Measurements from ENCODE around the gene LRCH4.
"Not testable (repeated sequence)": the region's sequence is repeated elsewhere in the genome, so short reads cannot be mapped to it uniquely, and the experiment has no call there.

The LRCH4 gene

DNA sequence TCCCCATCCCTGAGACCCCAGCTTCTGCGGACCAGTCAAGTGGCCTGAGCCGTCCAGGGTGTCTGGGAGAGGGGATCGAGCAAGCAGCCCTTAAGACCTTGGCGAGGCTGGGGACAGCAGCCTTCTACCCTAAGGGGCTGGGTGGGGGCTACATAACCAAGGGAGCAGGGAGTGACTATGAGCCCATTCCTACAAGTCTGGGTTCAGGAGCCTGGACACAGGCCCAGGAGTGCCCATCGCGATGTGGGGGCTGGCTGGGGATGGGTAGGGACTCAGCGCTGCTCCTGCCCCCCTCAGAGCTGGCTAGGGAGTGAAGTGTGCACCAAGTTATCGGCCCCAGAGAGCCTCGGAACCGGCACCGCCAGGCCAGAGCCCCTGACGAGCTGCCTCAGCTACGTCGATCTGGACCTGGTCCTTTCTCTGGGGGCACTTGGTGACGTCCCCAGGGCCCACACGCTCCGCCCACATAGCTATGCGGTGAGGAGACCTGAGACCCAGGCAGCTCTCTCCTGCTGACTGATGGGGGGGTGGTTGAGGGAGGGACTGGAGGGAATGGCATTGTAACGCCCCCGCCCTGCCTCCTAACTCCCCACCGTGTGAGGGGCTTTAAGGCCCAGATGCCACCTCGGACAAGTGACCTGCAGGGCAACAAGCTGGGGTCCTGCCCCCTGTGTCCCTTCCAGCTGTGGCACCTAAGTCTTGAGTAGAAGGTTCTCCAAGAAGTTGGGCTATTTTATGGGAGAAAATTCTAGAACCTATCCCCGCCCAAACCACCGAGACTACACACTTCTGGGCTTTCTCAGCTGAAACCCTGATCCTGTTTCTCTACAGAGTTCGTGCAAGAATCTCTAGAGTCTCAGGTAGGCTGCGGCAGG, 14.7 kb downstream of the LRCH4 start:
- peak; percentile 20 for FAIRE-seq
- DNase-seq (ENCODE audit: insufficient read length, low spot score), result no peak
- TF ChIP-seq TAF1 (IDR thresholded peaks at IDR 0.05; ENCODE audit: low read depth, low read length) (no peak), POLR2AphosphoS5 (IDR thresholded peaks at IDR 0.05; ENCODE audit: low read depth, low read length) (no peak), SPI1 (IDR thresholded peaks at IDR 0.05; ENCODE audit: low read depth, low read length) (no peak), POU2F2 (IDR thresholded peaks at IDR 0.05; ENCODE audit: low read depth, low read length) (no peak), PAX5 (IDR thresholded peaks at IDR 0.05; ENCODE audit: insufficient read depth, low read length, severe bottlenecking) (no peak), POLR2A (IDR thresholded peaks at IDR 0.05; ENCODE audit: low read depth, low read length) (no peak)

DNA sequence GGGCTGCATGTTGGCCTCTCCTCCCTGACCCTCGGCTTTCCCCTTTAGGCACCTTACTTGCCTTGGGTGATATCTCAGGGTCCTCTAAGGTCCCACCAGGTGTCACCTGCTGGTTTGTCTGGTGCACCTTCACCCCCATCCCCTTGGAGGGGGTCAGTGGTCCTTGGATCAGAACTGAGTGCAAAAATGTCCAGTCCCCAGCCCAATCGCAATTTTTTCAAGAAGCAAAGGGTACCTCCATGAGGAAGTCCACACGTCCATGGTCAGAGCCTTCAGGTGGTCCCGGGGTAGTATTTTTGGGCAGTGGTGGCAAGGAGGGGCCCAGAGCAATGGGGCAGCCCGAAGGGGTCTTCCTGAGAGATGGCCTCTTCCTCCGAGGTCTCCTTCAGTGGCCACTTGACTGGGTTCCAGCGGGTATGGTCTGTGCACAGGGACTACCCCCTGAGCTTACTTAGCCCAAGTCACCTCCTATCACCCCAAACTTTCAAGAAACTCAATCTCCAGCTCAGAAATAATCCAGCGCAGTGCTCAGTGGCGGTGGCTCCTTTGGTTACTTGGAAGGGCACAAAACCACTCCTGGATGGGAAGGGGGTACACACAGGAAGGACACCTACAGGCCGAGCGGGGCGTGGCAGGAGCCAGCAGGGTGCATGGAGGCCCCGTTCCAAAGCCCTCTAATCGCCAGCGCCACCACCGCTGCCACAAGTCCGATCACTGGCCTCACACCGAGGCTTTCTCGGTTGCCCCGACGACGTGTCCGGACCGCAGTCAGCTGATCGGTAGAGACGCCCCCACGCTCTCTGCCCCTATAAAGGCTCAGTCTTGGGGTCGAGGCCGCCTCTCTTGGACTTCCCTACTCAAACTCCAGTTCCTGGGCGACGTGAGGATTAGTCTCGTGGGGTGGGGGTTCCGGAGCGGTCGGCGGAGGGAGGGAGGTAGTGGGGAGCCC, 16.8 kb downstream of the LRCH4 start:
- DNase-seq (ENCODE audit: insufficient read length, low spot score) (no peak), FAIRE-seq (no peak)
- no peak for TF ChIP-seq POU2F2 (IDR thresholded peaks at IDR 0.05; ENCODE audit: low read depth, low read length)
- TF ChIP-seq POLR2A (IDR thresholded peaks at IDR 0.05; ENCODE audit: low read depth, low read length), result peak; percentile 8; the same call in 1 of the 2 replicates
- TF ChIP-seq POLR2AphosphoS5 (IDR thresholded peaks at IDR 0.05; ENCODE audit: low read depth, low read length), result no peak

DNA sequence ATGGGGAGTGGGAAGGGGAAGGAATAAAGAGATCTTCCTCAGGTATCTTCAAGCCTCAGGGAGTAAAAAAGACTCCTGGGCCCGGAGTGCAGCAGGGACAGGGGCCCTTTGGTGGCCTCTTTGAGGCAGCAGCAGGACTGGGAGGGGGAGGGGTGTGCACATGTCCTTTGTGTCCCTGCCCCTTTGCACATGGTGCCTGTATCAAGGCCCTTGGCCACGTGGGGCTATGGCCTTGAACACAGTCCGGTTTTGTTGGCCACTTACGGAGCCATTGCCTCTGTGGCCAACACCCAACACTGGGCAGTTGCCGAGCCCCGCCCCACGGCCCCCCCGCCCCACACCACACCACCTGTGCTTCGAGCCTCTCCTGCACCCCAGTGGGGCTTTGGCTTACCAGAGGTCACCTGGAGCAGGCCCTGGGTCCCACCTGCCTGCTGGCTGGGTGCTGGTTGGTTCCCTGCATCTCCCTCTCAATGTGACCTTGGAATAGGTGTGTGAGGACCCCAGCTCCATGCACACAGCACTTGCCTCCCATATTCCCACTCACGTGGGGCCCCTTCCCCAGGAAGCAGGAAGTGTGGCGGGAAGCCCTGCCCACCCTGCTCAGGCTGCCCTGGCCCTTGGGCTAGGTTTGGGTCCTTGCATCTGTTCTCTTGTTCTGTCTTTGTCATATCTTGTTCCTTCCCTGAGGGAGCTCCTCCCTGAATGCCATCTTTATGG, 17.6 kb downstream of the LRCH4 start:
- FAIRE-seq (no peak), DNase-seq (ENCODE audit: insufficient read length, low spot score) (no peak)
- TF ChIP-seq POU2F2 (IDR thresholded peaks at IDR 0.05; ENCODE audit: low read depth, low read length), result no peak
- TF ChIP-seq SPI1 (IDR thresholded peaks at IDR 0.05; ENCODE audit: low read depth, low read length), result no peak
- no peak for TF ChIP-seq POLR2AphosphoS5 (IDR thresholded peaks at IDR 0.05; ENCODE audit: low read depth, low read length)
- no peak for TF ChIP-seq PAX5 (IDR thresholded peaks at IDR 0.05; ENCODE audit: insufficient read depth, low read length, severe bottlenecking)
- TF ChIP-seq TAF1 (IDR thresholded peaks at IDR 0.05; ENCODE audit: low read depth, low read length), result no peak
- TF ChIP-seq POLR2A (IDR thresholded peaks at IDR 0.05; ENCODE audit: low read depth, low read length), result no peak

DNA sequence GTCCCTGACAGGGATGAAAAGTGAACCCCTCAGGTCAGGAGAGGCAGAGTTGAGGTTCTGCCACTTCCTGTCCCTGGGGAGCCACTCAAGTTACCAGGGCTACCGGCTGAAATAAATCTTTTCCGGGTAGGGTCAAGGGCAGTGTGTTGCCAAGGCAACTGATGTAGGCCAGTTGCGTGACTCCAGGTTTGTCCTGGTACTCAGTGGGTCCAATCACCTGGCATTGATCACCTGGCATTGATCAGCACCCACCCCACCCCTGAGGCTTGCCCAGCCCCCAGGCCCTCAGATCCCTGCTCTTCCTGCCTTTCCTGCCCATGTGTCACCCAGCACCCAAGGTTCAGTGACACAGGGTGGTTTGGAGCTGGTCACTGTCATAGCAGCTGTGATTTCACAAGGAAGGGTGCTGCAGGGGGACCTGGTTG, 18.2 kb downstream of the LRCH4 start:
- no peak for DNase-seq (ENCODE audit: insufficient read length, low spot score)
- peak; percentile 85 for FAIRE-seq
- TF ChIP-seq POLR2AphosphoS5 (IDR thresholded peaks at IDR 0.05; ENCODE audit: low read depth, low read length) (no peak), SPI1 (IDR thresholded peaks at IDR 0.05; ENCODE audit: low read depth, low read length) (0 out of 2 replicates have a peak, but pooled peaks have one; percentile 15), POU2F2 (IDR thresholded peaks at IDR 0.05; ENCODE audit: low read depth, low read length) (0 out of 2 replicates have a peak, but pooled peaks have one; percentile 5)

DNA sequence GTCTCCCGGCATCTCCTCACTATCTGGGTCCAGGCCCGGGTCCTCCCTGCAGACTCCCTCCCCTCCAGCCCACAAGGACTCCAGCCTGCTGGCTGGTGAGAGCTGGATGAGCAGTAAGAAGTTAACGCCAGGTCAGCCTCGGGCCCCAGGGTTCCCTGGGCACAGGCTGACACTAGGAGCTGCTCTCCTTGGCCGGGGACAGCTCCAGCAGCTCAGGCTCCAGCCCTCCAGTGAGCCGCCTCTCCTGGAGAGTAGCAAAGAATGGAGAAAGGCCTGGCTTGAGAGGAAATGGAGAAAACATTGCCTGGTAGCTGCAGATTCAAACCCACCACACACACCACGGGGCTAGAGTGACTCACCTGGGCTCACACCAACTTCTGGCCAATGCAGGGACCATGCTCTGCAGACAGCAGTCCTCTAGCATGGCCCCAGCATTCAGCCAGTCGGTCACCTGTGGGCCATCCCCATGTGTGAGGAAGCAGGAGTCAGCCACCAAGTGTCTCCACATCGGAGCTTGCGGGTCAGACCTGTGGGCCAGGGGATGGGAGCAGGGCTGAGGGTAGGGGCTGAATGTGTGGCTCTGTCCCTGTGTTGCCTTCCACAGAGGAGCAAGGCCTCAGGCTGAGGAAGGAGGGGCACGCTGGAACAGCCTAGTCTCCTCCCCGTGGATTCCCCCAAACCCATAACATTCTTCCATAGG, 18.7 kb downstream of the LRCH4 start:
- FAIRE-seq (no peak), DNase-seq (ENCODE audit: insufficient read length, low spot score) (no peak)
- TF ChIP-seq POLR2AphosphoS5 (IDR thresholded peaks at IDR 0.05; ENCODE audit: low read depth, low read length) (no peak), POU2F2 (IDR thresholded peaks at IDR 0.05; ENCODE audit: low read depth, low read length) (no peak; the same call in 1 of the 2 replicates), POLR2A (IDR thresholded peaks at IDR 0.05; ENCODE audit: low read depth, low read length) (no peak; the same call in 1 of the 2 replicates), TAF1 (IDR thresholded peaks at IDR 0.05; ENCODE audit: low read depth, low read length) (no peak), SPI1 (IDR thresholded peaks at IDR 0.05; ENCODE audit: low read depth, low read length) (no peak), PAX5 (IDR thresholded peaks at IDR 0.05; ENCODE audit: insufficient read depth, low read length, severe bottlenecking) (no peak)

DNA sequence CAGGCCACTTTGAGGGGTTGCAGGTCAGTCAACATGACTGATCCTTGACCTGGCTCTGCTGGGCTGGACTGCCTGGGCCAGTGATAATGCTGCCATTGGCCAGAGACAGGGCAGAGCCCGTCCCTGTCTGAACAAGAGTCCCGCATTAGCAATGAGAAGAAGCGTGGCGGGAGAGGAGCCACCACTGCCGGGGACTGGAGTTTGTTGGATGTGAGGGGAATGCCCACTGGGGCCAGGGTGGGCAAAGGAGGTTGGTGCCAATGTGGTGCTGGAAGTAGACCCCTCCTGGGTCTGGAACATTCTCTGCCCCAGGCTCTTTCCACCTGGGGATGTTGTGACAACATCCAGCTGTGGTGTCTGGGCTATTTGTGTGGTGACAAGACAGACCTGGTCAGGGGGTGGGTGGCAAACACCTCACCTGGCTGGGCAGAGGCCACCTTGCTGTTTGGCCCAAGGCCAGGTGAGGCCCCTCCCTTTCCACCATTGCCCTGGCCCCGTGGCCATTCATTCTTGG, 19.9 kb downstream of the LRCH4 start:
- TF ChIP-seq SPI1 (IDR thresholded peaks at IDR 0.05; ENCODE audit: low read depth, low read length) (no peak), POLR2A (IDR thresholded peaks at IDR 0.05; ENCODE audit: low read depth, low read length) (no peak), POLR2AphosphoS5 (IDR thresholded peaks at IDR 0.05; ENCODE audit: low read depth, low read length) (no peak), TAF1 (IDR thresholded peaks at IDR 0.05; ENCODE audit: low read depth, low read length) (no peak), PAX5 (IDR thresholded peaks at IDR 0.05; ENCODE audit: insufficient read depth, low read length, severe bottlenecking) (no peak), POU2F2 (IDR thresholded peaks at IDR 0.05; ENCODE audit: low read depth, low read length) (no peak)
- FAIRE-seq, result no peak
- DNase-seq (ENCODE audit: insufficient read length, low spot score), result no peak

DNA sequence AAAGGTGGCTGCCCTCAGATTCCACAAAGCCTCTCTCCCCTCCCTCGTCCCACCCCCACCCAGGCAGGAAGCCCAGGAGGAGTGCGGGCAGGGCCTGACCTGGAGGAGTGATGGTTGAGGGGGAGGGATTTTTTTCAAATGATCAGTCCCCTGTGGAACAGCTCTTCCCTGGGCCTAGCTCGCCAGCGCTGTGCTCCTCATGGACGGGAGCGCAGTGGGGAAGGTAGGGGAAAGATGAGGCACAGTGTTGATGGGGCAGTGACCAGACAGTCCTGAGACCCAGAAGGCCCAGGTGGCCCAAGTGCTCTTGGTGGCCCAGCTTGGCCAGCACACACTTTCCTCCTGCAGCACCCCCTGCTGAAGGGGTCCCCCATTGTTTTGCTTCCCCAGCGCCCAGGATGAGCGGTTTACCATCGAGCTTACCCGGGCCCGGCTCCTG, 20.8 kb downstream of the LRCH4 start:
- no peak for FAIRE-seq
- TF ChIP-seq SPI1 (IDR thresholded peaks at IDR 0.05; ENCODE audit: low read depth, low read length) (no peak), PAX5 (IDR thresholded peaks at IDR 0.05; ENCODE audit: insufficient read depth, low read length, severe bottlenecking) (no peak), TAF1 (IDR thresholded peaks at IDR 0.05; ENCODE audit: low read depth, low read length) (no peak), POLR2A (IDR thresholded peaks at IDR 0.05; ENCODE audit: low read depth, low read length) (no peak), POLR2AphosphoS5 (IDR thresholded peaks at IDR 0.05; ENCODE audit: low read depth, low read length) (no peak), POU2F2 (IDR thresholded peaks at IDR 0.05; ENCODE audit: low read depth, low read length) (no peak)
- DNase-seq (ENCODE audit: insufficient read length, low spot score), result no peak

DNA sequence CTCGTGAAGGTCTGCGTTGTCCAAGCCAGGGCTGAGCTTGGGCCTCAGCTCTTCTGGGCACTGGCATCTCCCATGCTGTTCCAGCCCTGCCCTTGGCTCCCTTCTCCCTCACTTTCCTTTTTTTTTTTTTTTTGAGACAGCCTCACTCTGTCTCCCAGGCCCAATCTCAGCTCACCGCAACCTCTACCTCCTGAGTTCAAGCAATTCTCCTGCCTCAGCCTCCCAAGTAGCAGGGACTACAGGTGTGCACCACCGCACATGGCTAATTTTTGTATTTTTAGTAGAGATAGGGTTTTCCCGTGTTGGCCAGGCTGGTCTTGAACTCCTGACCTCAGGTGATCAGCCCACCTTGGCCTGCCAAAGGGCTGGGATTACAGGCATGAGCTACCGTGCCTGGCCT, 21.5 kb downstream of the LRCH4 start:
- not testable (repeated sequence) for FAIRE-seq; DNase-seq (ENCODE audit: insufficient read length, low spot score)
